H9 (cell line): ENCODE data around the gene TK2. TPM values are rescaled to one million over a fixed set of nuclear protein-coding genes. Genes with fewer than 3 reads are reported as not detected.
"Not testable (repeated sequence)": the region's sequence is repeated elsewhere in the genome, so short reads cannot be mapped to it uniquely, and the experiment has no call there.

ENCODE experiments used
- DNase-seq: peaks from one replicate; pipeline ENCODE4 v3.0.0-alpha.2; 2017
- H2AFZ ChIP-seq: one replicate; pipeline ENCODE4 v1.6.1; 2013; ENCODE audit warnings: mild to moderate bottlenecking, low read length, control low read depth, moderate library complexity
- H2AK5ac ChIP-seq: 2 replicates; pipeline ENCODE4 v1.6.1; 2013; ENCODE audit warnings: low read length, control low read depth, mixed read lengths; ENCODE audit not compliant: insufficient read length
- H2BK120ac ChIP-seq: one replicate; pipeline ENCODE4 v1.6.1; 2013; ENCODE audit warnings: low read depth, mild to moderate bottlenecking, low read length, control low read depth, inconsistent platforms; ENCODE audit not compliant: poor library complexity, severe bottlenecking
- H2BK12ac ChIP-seq: 2 replicates; pipeline ENCODE4 v1.6.1; 2013; ENCODE audit warnings: low read length, control low read depth, mixed read lengths, low read depth; ENCODE audit not compliant: insufficient read length
- H2BK15ac ChIP-seq: 2 replicates; pipeline ENCODE4 v1.6.1; 2013; ENCODE audit warnings: low read depth, low read length, control low read depth
- H2BK20ac ChIP-seq: one replicate; pipeline ENCODE4 v1.6.1; 2013; ENCODE audit warnings: low read depth, mild to moderate bottlenecking, low read length, control low read depth, inconsistent platforms; ENCODE audit not compliant: poor library complexity, severe bottlenecking
- H2BK5ac ChIP-seq: 2 replicates; pipeline ENCODE4 v1.6.1; 2013; ENCODE audit warnings: low read length, control low read depth, mixed read lengths; ENCODE audit not compliant: insufficient read length
- H3K14ac ChIP-seq: 2 replicates; pipeline ENCODE4 v1.6.1; 2013; ENCODE audit warnings: low read length, control low read depth; ENCODE audit not compliant: insufficient read depth
- H3K18ac ChIP-seq: 2 replicates; pipeline ENCODE4 v1.6.1; 2013; ENCODE audit warnings: low read depth, mild to moderate bottlenecking, mixed read lengths, low read length, control low read depth; ENCODE audit not compliant: insufficient read length
- H3K23ac ChIP-seq: 2 replicates; pipeline ENCODE4 v1.6.1; 2013; ENCODE audit warnings: low read length, control low read depth, mixed read lengths, low read depth; ENCODE audit not compliant: insufficient read length
- H3K23me2 ChIP-seq: 2 replicates; pipeline ENCODE4 v1.6.1; 2013; ENCODE audit warnings: low read depth, mild to moderate bottlenecking, mixed read lengths, low read length, control low read depth; ENCODE audit not compliant: insufficient read length, poor library complexity, severe bottlenecking
- H3K27ac ChIP-seq: 2 replicates; pipeline ENCODE4 v1.5.1; 2013; ENCODE audit warnings: low read length, control low read depth, mixed read lengths, low read depth; ENCODE audit not compliant: insufficient read length
- H3K27me3 ChIP-seq: 2 replicates; pipeline ENCODE4 v1.6.1; 2013; ENCODE audit warnings: low read length, control low read depth, inconsistent platforms; ENCODE audit not compliant: insufficient read depth
- H3K4ac ChIP-seq: 2 replicates; pipeline ENCODE4 v1.6.1; 2013; ENCODE audit warnings: low read depth, mild to moderate bottlenecking, control low read depth, inconsistent platforms, low read length, moderate library complexity
- H3K4me1 ChIP-seq: 2 replicates; pipeline ENCODE4 v1.6.1; 2013; ENCODE audit warnings: low read length, control low read depth, inconsistent platforms; ENCODE audit not compliant: insufficient read depth
- H3K4me2 ChIP-seq: 2 replicates; pipeline ENCODE4 v1.6.1; 2013; ENCODE audit warnings: low read length, control low read depth, mixed read lengths; ENCODE audit not compliant: insufficient read length, insufficient read depth
- H3K56ac ChIP-seq: 2 replicates; pipeline ENCODE4 v1.6.1; 2013; ENCODE audit warnings: low read depth, mild to moderate bottlenecking, mixed read lengths, low read length, control low read depth; ENCODE audit not compliant: insufficient read length
- H3K79me1 ChIP-seq: 2 replicates; pipeline ENCODE4 v1.6.1; 2013; ENCODE audit warnings: low read depth, mild to moderate bottlenecking, moderate library complexity, low read length, control low read depth, inconsistent platforms; ENCODE audit not compliant: insufficient read depth, poor library complexity, severe bottlenecking
- H3K79me2 ChIP-seq: 2 replicates; pipeline ENCODE4 v1.6.1; 2013; ENCODE audit warnings: low read length, control low read depth, inconsistent platforms; ENCODE audit not compliant: insufficient read depth
- H3K9ac ChIP-seq: 2 replicates; pipeline ENCODE4 v1.6.1; 2013; ENCODE audit warnings: low read length, control low read depth, mixed read lengths; ENCODE audit not compliant: insufficient read length; ENCODE audit errors: extremely low read depth
- H3K9me3 ChIP-seq: one replicate; pipeline ENCODE4 v1.6.1; 2013; ENCODE audit warnings: low read depth, low read length, inconsistent platforms; ENCODE audit not compliant: control insufficient read depth
- H3T11ph ChIP-seq: one replicate; pipeline ENCODE4 v1.6.1; 2013; ENCODE audit warnings: mild to moderate bottlenecking, low read length, control low read depth, inconsistent platforms
- H4K20me1 ChIP-seq: one replicate; pipeline ENCODE4 v1.6.1; 2013; ENCODE audit not compliant: control insufficient read depth, insufficient read length, insufficient read depth
- H4K5ac ChIP-seq: 2 replicates; pipeline ENCODE4 v1.6.1; 2013; ENCODE audit warnings: low read depth, mild to moderate bottlenecking, mixed read lengths, low read length, control low read depth; ENCODE audit not compliant: insufficient read length
- H4K8ac ChIP-seq: replicated peaks from 2 replicates; pipeline ENCODE4 v1.6.1; 2013; ENCODE audit warnings: low read length, control low read depth, mixed read lengths, low read depth; ENCODE audit not compliant: insufficient read length
- H4K91ac ChIP-seq: 2 replicates; pipeline ENCODE4 v1.6.1; 2013; ENCODE audit warnings: low read depth, mild to moderate bottlenecking, moderate library complexity, mixed read lengths, low read length, control low read depth; ENCODE audit not compliant: insufficient read length
- H3K27ac Mint-ChIP-seq, 3 experiments: 2 replicates in 2 of 3; 3 replicates in 1 of 3; pipeline ENCODE4 v1.8.0; 2020 to 2021; ENCODE audit warnings: mixed read lengths in 3 of 3, mild to moderate bottlenecking in 1 of 3, moderate library complexity in 1 of 3
- H3K27me3 Mint-ChIP-seq: 2 replicates; pipeline ENCODE4 v1.8.0; 2021; ENCODE audit warnings: low read depth, mild to moderate bottlenecking, moderate library complexity, mixed read lengths
- H3K36me3 Mint-ChIP-seq, 3 experiments: 2 replicates in 2 of 3; 3 replicates in 1 of 3; pipeline ENCODE4 v1.8.0; 2020 to 2021; ENCODE audit warnings: low read depth in 3 of 3, mixed read lengths in 3 of 3; ENCODE audit not compliant: insufficient read depth in 1 of 3
- H3K4me1 Mint-ChIP-seq, 2 experiments: 2 replicates each; pipeline ENCODE4 v1.8.0; 2020; ENCODE audit warnings: mixed read lengths in 2 of 2
- H3K4me3 Mint-ChIP-seq, 2 experiments: 2 replicates in 1 of 2; 3 replicates in 1 of 2; pipeline ENCODE4 v1.8.0; 2020 to 2021; ENCODE audit warnings: mild to moderate bottlenecking in 2 of 2, mixed read lengths in 2 of 2, moderate library complexity in 1 of 2
- H3K9me3 Mint-ChIP-seq, 2 experiments: 2 replicates in 1 of 2; 3 replicates in 1 of 2; pipeline ENCODE4 v1.8.0; 2020; ENCODE audit warnings: mild to moderate bottlenecking in 2 of 2, mixed read lengths in 2 of 2, moderate library complexity in 1 of 2
- CTCF ChIP-seq: fragments of 200-600 bp; sonication (generic); conservative IDR thresholded peaks from 3 replicates; pipeline ENCODE4 v1.8.0; 2021; ENCODE audit warnings: antibody characterized with exemption, mild to moderate bottlenecking
- WGBS: extraction: QIAGEN DNeasy Blood & Tissue Kit; methylation state at CpG from one replicate; pipeline ENCODE4 v1.1.7; 2013; ENCODE audit warnings: missing lambda C conversion rate, low lambda C conversion rate, mixed read lengths; ENCODE audit not compliant: insufficient read length; ENCODE audit errors: extremely low coverage; 5-methylcytosine and 5-hydroxymethylcytosine counted together
- total RNA-seq: library from RNA; stranded (reverse); gene quantifications from 2 replicates; pipeline ENCODE4 v1.2.1, GENCODE V29; 2021

The TK2 gene
- total RNA-seq, 1 experiment from 2014 or later = 5.2 TPM

GRCh38 chr16:66502020-66502913, 47.7 kb downstream of the TK2 start:
- Mint-ChIP-seq H3K27ac (no peak overlapping the region), H3K27me3 (peaks cover 18% of the 10 kb centered on the region), H3K9me3 (no peaks in the 10 kb centered on the region), H3K4me1 (peaks cover 0 to 6% of the 10 kb centered on the region in 2 experiments; a peak in 2 of 4 replicates), H3K36me3 (no peaks in the 10 kb centered on the region), H3K4me3 (no peak overlapping the region)
- Histone ChIP-seq H2BK5ac (no peak overlapping the region), H3K18ac (no peak overlapping the region), H3K9ac (no peak overlapping the region), H4K20me1 (no peaks in the 10 kb centered on the region), H3T11ph (no peak overlapping the region), H3K4me1 (no peaks in the 10 kb centered on the region), H3K79me1 (no peaks in the 10 kb centered on the region), H3K27ac (no peak overlapping the region), H2BK12ac (no peak overlapping the region), H4K5ac (no peak overlapping the region), H3K4me2 (no peak overlapping the region), H3K14ac (no peak overlapping the region), H2AK5ac (no peak overlapping the region), H2BK20ac (no peak overlapping the region), H3K56ac (no peak overlapping the region), H3K9me3 (no peaks in the 10 kb centered on the region), H2BK120ac (no peak overlapping the region), H2AFZ (no peak overlapping the region), H3K27me3 (no peaks in the 10 kb centered on the region), H3K23ac (no peak overlapping the region), H3K79me2 (no peaks in the 10 kb centered on the region), H4K8ac (no peak overlapping the region), H2BK15ac (no peak overlapping the region), H3K4ac (no peak overlapping the region), H3K23me2 (no peaks in the 10 kb centered on the region), H4K91ac (no peak overlapping the region)
- DNase-seq = no peak
- WGBS = 100% methylated on average over 1 of the region's 12 CpGs
- no peak for TF ChIP-seq CTCF

GRCh38 chr16:66501563-66501962, 48.4 kb downstream of the TK2 start:
- peaks cover 22% of the 10 kb centered on the region for H3K27me3 Mint-ChIP-seq
- not testable (repeated sequence) for H3K4me1 Mint-ChIP-seq, H2BK12ac ChIP-seq, H2BK15ac ChIP-seq, DNase-seq, H4K91ac ChIP-seq, H2AK5ac ChIP-seq, H4K8ac ChIP-seq, H4K5ac ChIP-seq, H2BK20ac ChIP-seq, H4K20me1 ChIP-seq, H3K23me2 ChIP-seq, H3K36me3 Mint-ChIP-seq, H3T11ph ChIP-seq, H3K23ac ChIP-seq, H3K4me1 ChIP-seq, H3K4me2 ChIP-seq, H3K27ac ChIP-seq, H3K4me3 Mint-ChIP-seq, H2BK120ac ChIP-seq, H2AFZ ChIP-seq, H3K4ac ChIP-seq, H3K56ac ChIP-seq, H3K79me2 ChIP-seq, H2BK5ac ChIP-seq, H3K9me3 Mint-ChIP-seq, H3K9me3 ChIP-seq, H3K9ac ChIP-seq, H3K27ac Mint-ChIP-seq, H3K79me1 ChIP-seq, H3K18ac ChIP-seq, H3K14ac ChIP-seq, H3K27me3 ChIP-seq
- no CpG with 5 or more reads among the region's 4 CpGs for WGBS
